MM.1S (cell line): ENCODE results near the gene PHACTR1.

Experiments
- DNase-seq: peaks from one replicate; pipeline ENCODE4 v3.0.0-alpha.2; 2015
- H2AFZ ChIP-seq: fragments of 300-600 bp; sonication (generic); 2 replicates; pipeline ENCODE4 v1.6.0; 2016; ENCODE audit warnings: antibody characterized with exemption, low read length
- H3F3A ChIP-seq: fragments of 300-600 bp; sonication (generic); 2 replicates; pipeline ENCODE4 v1.6.1; 2016; ENCODE audit warnings: mild to moderate bottlenecking, antibody characterized with exemption, low read length, moderate library complexity, mixed read lengths; ENCODE audit not compliant: insufficient read depth
- H3K27ac ChIP-seq: fragments of 300-600 bp; sonication (generic); 2 replicates; pipeline ENCODE4 v1.5.1; 2016; ENCODE audit warnings: mild to moderate bottlenecking, low read length
- H3K27me3 ChIP-seq: fragments of 300-600 bp; sonication (generic); replicated peaks from 2 replicates; pipeline ENCODE4 v1.6.0; 2016; ENCODE audit warnings: low read length; ENCODE audit not compliant: insufficient read depth
- H3K36me3 ChIP-seq: fragments of 300-600 bp; sonication (generic); replicated peaks from 2 replicates; pipeline ENCODE4 v1.6.1; 2016; ENCODE audit warnings: mild to moderate bottlenecking, low read length, mixed read lengths; ENCODE audit not compliant: insufficient read depth
- H3K4me1 ChIP-seq: fragments of 300-600 bp; sonication (generic); 2 replicates; pipeline ENCODE4 v1.6.1; 2016; ENCODE audit warnings: low read length, mixed read lengths
- H3K4me2 ChIP-seq: fragments of 300-600 bp; sonication (generic); 2 replicates; pipeline ENCODE4 v1.6.0; 2016; ENCODE audit warnings: low read depth, low read length
- H3K4me3 ChIP-seq: fragments of 300-600 bp; sonication (generic); 2 replicates; pipeline ENCODE4 v1.5.1; 2016; ENCODE audit warnings: low read length, mixed read lengths
- H3K79me2 ChIP-seq: fragments of 300-600 bp; sonication (generic); 2 replicates; pipeline ENCODE4 v1.6.1; 2016; ENCODE audit warnings: mixed run types, low read length, mixed read lengths
- H3K9ac ChIP-seq: fragments of 300-600 bp; sonication (generic); 2 replicates; pipeline ENCODE4 v1.6.1; 2016; ENCODE audit warnings: low read length, mixed read lengths
- H3K9me2 ChIP-seq: fragments of 300-600 bp; sonication (generic); replicated peaks from 2 replicates; pipeline ENCODE4 v1.6.1; 2016; ENCODE audit warnings: mild to moderate bottlenecking, low read length, mixed read lengths; ENCODE audit not compliant: insufficient read depth
- H3K9me3 ChIP-seq: fragments of 300-600 bp; sonication (generic); replicated peaks from 2 replicates; pipeline ENCODE4 v1.6.1; 2016; ENCODE audit warnings: mild to moderate bottlenecking, low read length, mixed read lengths; ENCODE audit not compliant: insufficient read depth
- H4K20me1 ChIP-seq: fragments of 300-600 bp; sonication (generic); 2 replicates; pipeline ENCODE4 v1.6.1; 2016; ENCODE audit warnings: mild to moderate bottlenecking, low read length, moderate library complexity, mixed read lengths; ENCODE audit not compliant: insufficient read depth
- EZH2 ChIP-seq: fragments of 300-600 bp; sonication (generic); optimal IDR thresholded peaks from 2 replicates; pipeline ENCODE3; 2017; ENCODE audit warnings: low read depth, mild to moderate bottlenecking, antibody characterized with exemption, low read length, mixed read lengths
- EZH2phosphoT487 ChIP-seq: fragments of 300-600 bp; sonication (generic); IDR thresholded peaks from 2 replicates; pipeline ENCODE4 v1.6.1; 2018; ENCODE audit warnings: antibody characterized with exemption, low read length
- TF ChIP-seq, protein P1 (sequence below): fragments of 300-600 bp; sonication (generic); IDR thresholded peaks from 2 replicates; pipeline ENCODE4 v1.5.1; 2016; ENCODE audit warnings: antibody characterized with exemption, low read length, mixed read lengths

PHACTR1 gene

DNA sequence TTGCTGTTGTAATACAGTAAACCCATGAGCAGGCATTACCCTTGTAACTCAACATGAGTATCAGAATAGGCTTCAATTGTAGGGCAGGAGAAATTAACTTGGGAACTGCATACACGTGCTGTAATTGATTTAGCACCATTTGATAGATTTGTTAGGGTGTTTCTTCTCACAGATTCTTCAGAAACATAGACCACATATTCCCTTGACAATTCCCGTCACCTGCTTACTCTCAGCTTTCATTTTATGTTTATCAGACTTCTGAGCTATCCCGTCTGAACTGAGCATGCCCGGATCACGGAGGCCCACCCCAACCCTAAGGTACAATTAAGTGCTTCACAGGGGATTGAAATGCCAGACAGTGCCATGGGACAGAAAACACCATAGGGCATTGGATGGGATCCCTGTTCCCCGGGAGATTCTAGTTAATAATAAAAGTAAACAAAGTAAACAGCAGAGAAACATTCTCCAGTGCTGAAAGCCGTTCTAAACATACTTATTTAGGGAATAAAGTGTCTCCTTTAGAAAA lies 179.7 kb downstream of the PHACTR1 start:
- DNase-seq, result no peak
- no peaks in the 10 kb centered on the region for H3F3A ChIP-seq
- no peak for TF ChIP-seq EZH2phosphoT487
- TF ChIP-seq EZH2, result no peak
- TF ChIP-seq, protein P1, sequence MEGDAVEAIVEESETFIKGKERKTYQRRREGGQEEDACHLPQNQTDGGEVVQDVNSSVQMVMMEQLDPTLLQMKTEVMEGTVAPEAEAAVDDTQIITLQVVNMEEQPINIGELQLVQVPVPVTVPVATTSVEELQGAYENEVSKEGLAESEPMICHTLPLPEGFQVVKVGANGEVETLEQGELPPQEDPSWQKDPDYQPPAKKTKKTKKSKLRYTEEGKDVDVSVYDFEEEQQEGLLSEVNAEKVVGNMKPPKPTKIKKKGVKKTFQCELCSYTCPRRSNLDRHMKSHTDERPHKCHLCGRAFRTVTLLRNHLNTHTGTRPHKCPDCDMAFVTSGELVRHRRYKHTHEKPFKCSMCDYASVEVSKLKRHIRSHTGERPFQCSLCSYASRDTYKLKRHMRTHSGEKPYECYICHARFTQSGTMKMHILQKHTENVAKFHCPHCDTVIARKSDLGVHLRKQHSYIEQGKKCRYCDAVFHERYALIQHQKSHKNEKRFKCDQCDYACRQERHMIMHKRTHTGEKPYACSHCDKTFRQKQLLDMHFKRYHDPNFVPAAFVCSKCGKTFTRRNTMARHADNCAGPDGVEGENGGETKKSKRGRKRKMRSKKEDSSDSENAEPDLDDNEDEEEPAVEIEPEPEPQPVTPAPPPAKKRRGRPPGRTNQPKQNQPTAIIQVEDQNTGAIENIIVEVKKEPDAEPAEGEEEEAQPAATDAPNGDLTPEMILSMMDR, result no peak
- H2AFZ ChIP-seq, result no peak overlapping the region
- no peak overlapping the region for H3K27ac ChIP-seq
- no peaks in the 10 kb centered on the region for H3K36me3 ChIP-seq
- H3K27me3 ChIP-seq, result no peaks in the 10 kb centered on the region
- no peaks in the 10 kb centered on the region for H3K79me2 ChIP-seq
- no peak overlapping the region for H3K9ac ChIP-seq
- no peak overlapping the region for H3K4me2 ChIP-seq
- H4K20me1 ChIP-seq, result no peaks in the 10 kb centered on the region
- no peaks in the 10 kb centered on the region for H3K9me3 ChIP-seq
- peaks cover 3% of the 10 kb centered on the region for H3K4me1 ChIP-seq
- no peaks in the 10 kb centered on the region for H3K9me2 ChIP-seq
- H3K4me3 ChIP-seq, result no peak overlapping the region

DNA sequence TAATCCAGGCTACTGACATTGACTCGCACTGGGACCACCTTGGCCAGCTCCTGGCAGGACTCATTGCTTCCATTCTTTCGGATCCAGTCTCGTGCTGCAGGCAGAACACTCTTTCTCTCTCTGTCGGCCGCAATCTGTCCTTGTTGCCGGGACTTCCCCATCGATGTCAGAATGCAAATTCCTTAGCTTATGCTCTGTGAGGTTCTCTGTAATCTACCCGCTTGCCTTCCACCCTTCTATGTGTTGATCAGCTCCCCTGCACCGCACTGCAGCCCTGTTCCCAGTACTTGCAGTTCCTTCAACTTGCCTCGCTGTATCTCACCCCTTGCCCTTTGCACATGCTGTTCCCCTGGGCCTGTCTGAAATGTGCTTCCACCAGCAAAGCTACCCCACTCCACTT lies 182.0 kb downstream of the PHACTR1 start:
- H3K9ac ChIP-seq, result no peak overlapping the region

DNA sequence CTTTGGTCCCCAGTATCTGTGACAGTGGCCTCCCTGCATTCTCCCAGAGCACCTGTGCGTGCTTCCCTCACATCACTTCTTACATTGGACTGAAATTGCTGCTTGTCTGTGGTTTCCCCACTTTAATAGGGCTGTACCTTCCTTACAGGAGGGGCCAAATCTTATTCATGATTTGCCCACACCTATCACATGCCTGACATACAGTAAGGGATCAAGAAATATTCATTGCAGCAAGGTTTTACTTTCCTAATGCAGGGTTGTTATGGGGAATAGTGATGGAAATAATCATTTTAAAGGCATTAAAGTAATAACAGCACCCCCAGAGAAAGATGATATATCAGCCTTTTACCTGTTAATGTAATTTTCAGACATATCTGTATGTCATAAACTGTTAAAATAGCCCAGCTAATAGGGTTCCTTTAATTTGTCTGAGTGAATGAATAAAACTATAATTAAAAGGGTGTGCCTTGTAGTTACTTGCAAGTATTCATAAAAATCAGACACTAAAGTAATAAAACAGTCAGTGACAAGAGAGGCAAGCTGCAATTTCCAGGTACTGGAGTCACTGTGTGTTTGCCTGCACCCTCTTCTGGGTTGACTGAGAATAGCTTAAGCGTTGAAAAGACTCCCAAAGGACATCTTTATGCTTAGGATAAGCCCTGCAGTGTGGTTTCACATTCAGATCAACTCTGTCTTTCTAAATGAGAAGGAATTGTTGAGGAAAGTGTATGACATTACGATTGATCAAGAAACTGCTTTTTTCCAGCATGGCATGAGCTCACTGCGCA lies 182.7 kb downstream of the PHACTR1 start:
- no peak overlapping the region for H3K9ac ChIP-seq

More for the DNA sequence above, 182.0 kb downstream of the PHACTR1 start:
- no peaks in the 10 kb centered on the region for H3K9me2 ChIP-seq
- no peak overlapping the region for H3K4me2 ChIP-seq
- H3K27ac ChIP-seq, result no peak overlapping the region
- no peak for TF ChIP-seq EZH2phosphoT487
- TF ChIP-seq, protein P1, result no peak
- TF ChIP-seq EZH2, result no peak
- peaks cover 2% of the 10 kb centered on the region for H3K4me1 ChIP-seq
- no peaks in the 10 kb centered on the region for H3F3A ChIP-seq
- H3K27me3 ChIP-seq, result no peaks in the 10 kb centered on the region
- H3K36me3 ChIP-seq, result no peaks in the 10 kb centered on the region
- H3K9me3 ChIP-seq, result no peaks in the 10 kb centered on the region
- H4K20me1 ChIP-seq, result no peaks in the 10 kb centered on the region
- no peak overlapping the region for H2AFZ ChIP-seq
- no peak overlapping the region for H3K4me3 ChIP-seq
- no peaks in the 10 kb centered on the region for H3K79me2 ChIP-seq
- DNase-seq, result no peak

More for the DNA sequence above, 182.7 kb downstream of the PHACTR1 start:
- DNase-seq, result no peak
- Histone ChIP-seq H4K20me1 (no peaks in the 10 kb centered on the region), H3K9me2 (no peaks in the 10 kb centered on the region), H3K9me3 (no peaks in the 10 kb centered on the region), H3K4me3 (no peak overlapping the region), H3K27me3 (no peaks in the 10 kb centered on the region), H3K79me2 (no peaks in the 10 kb centered on the region), H3K4me2 (no peak overlapping the region), H3F3A (no peaks in the 10 kb centered on the region), H3K36me3 (no peaks in the 10 kb centered on the region), H3K27ac (no peak overlapping the region), H2AFZ (no peak overlapping the region), H3K4me1 (no peaks in the 10 kb centered on the region)
- TF ChIP-seq EZH2, result no peak
- TF ChIP-seq EZH2phosphoT487, result no peak
- TF ChIP-seq, protein P1, result no peak
